Transverse colon (tissue), 4 donors: ENCODE data around the gene NACA. TPM values are rescaled to one million over a fixed set of nuclear protein-coding genes. Genes with fewer than 3 reads are reported as not detected.

Source experiments
- DNase-seq: peaks from one replicate; pipeline ENCODE4 v3.0.0-alpha.2; 2019
- H3K27ac ChIP-seq, 4 donors: fragments of 200-600 bp; sonication (generic); 2 replicates each; pipeline ENCODE4 v1.5.1; 2016 to 2018; ENCODE audit warnings: inconsistent platforms in 4 of 4
- H3K27me3 ChIP-seq: fragments of 200-600 bp; sonication (generic); 2 replicates; pipeline ENCODE4 v1.5.1; 2017; ENCODE audit warnings: inconsistent platforms
- H3K36me3 ChIP-seq, 4 donors: fragments of 200-600 bp; sonication (generic); 2 replicates each; pipeline ENCODE4 v1.5.1; 2017 to 2019; ENCODE audit warnings: inconsistent platforms in 4 of 4
- H3K4me1 ChIP-seq, 4 donors: fragments of 200-600 bp; sonication (generic); 2 replicates each; pipeline ENCODE4 v1.5.1; 2017 to 2020; ENCODE audit warnings: inconsistent platforms in 4 of 4
- H3K4me3 ChIP-seq, 4 donors: fragments of 200-600 bp; sonication (generic); 1 replicate in 1 of 4; 2 replicates in 3 of 4; pipeline versions ENCODE4 v1.5.1 to v1.6.1; 2017 to 2019; ENCODE audit warnings: inconsistent platforms in 4 of 4
- H3K9me3 ChIP-seq, 2 donors: fragments of 200-600 bp; sonication (generic); 2 replicates each; pipeline ENCODE4 v1.5.1; 2017 to 2019; ENCODE audit warnings: inconsistent platforms in 2 of 2
- CTCF ChIP-seq, 5 experiments: fragments of 200-600 bp in 3 of 5; fragments of 450-650 bp in 2 of 5; sonication (generic) in 3 of 5; IDR thresholded peaks; 1 replicate in 2 of 5; 2 replicates in 3 of 5; pipeline ENCODE4 v1.5.1; 2016 to 2017; ENCODE audit warnings: antibody characterized with exemption in 5 of 5, inconsistent platforms in 3 of 5, mild to moderate bottlenecking in 2 of 5, moderate library complexity in 1 of 5
- EP300 ChIP-seq: sonication (generic); formaldehyde crosslinking; IDR thresholded peaks from one replicate; pipeline ENCODE4 v1.6.1; 2017; ENCODE audit warnings: antibody characterized with exemption, low read depth
- POLR2A ChIP-seq: fragments of 450-650 bp; IDR thresholded peaks from one replicate; pipeline ENCODE4 v1.6.1; 2016; ENCODE audit warnings: antibody characterized with exemption, mild to moderate bottlenecking, moderate library complexity
- POLR2AphosphoS5 ChIP-seq, 3 donors: sonication (generic); formaldehyde crosslinking; IDR thresholded peaks; one replicate each; pipeline ENCODE4 v1.6.1; 2016; ENCODE audit warnings: antibody characterized with exemption in 3 of 3
- WGBS, 2 donors: methylation state at CpG; one replicate each; pipeline ENCODE4 v1.1.5; 2018; ENCODE audit warnings: low coverage in 1 of 2; 5-methylcytosine and 5-hydroxymethylcytosine counted together
- in situ Hi-C, 4 donors: fragments of 200-750 bp; cut with MboI; loops; one replicate each; pipeline versions ENCODE4 v1.15.0 to v1.15.1; 2017; ENCODE audit warnings: low sequenced_read_pairs in 3 of 4, low pct_ligation_motif_present in 1 of 4, low pct_unique_long_range_greater_than_20kb in 1 of 4
- intact Hi-C: fragments of 100-400 bp; cut with DNase I; formaldehyde crosslinking; loops from one replicate; pipeline ENCODE4 v1.15.1; 2023; ENCODE audit warnings: low total_unique reads
- total RNA-seq, 4 donors: library from RNA; depleted of rRNA; stranded (reverse); fragments of >200 nt; gene quantifications; one replicate each; pipeline ENCODE4 v1.1.0, GENCODE V29; 2016

NACA gene
- total RNA-seq, 4 donors from 2014 or later = 187 to 1,049 (median 756) TPM

- DNase-seq = no peak
- in situ Hi-C loops = no loop called here
- no peaks in the 10 kb centered on the region for H3K36me3 ChIP-seq
- 50 to 58% methylated on average over 1 to 3 of the region's 3 CpGs for WGBS, 2 donors
- H3K27me3 ChIP-seq = no peaks in the 10 kb centered on the region
- no peaks in the 10 kb centered on the region for H3K9me3 ChIP-seq
- intact Hi-C loops = no loop called here
- TF ChIP-seq POLR2A = no peak
- no peak for TF ChIP-seq EP300
- TF ChIP-seq CTCF (IDR thresholded peaks at IDR 0.05) = no peak
- no peak for TF ChIP-seq POLR2AphosphoS5 (IDR thresholded peaks at IDR 0.05)
- no peak overlapping the region for H3K27ac ChIP-seq
- H3K4me1 ChIP-seq = no peaks in the 10 kb centered on the region
- no peak overlapping the region for H3K4me3 ChIP-seq
These were observed 26.0 kb downstream of the NACA start for GRCh38 chr12:56699020-56699661.

- intact Hi-C loops (no loop called here), in situ Hi-C loops (no loop called here)
- Histone ChIP-seq H3K27ac (no peak overlapping the region), H3K9me3 (no peaks in the 10 kb centered on the region), H3K4me3 (no peak overlapping the region), H3K27me3 (no peaks in the 10 kb centered on the region), H3K4me1 (no peaks in the 10 kb centered on the region), H3K36me3 (no peaks in the 10 kb centered on the region)
- WGBS, 2 donors = 83 to 84% methylated on average over 2 of the region's 2 CpGs
- TF ChIP-seq CTCF (IDR thresholded peaks at IDR 0.05) (no peak), EP300 (no peak), POLR2AphosphoS5 (IDR thresholded peaks at IDR 0.05) (no peak), POLR2A (no peak)
- no peak for DNase-seq
These were observed 29.6 kb downstream of the NACA start for GRCh38 chr12:56695327-56696101.

GRCh38 chr12:56694161-56694560 is 30.9 kb downstream of the NACA start:
- H3K4me3 ChIP-seq = no peak overlapping the region
- TF ChIP-seq POLR2A (no peak), EP300 (no peak), POLR2AphosphoS5 (IDR thresholded peaks at IDR 0.05) (no peak), CTCF (IDR thresholded peaks at IDR 0.05) (no peak)
- 85% methylated on average over 5 of the region's 5 CpGs; no CpG with 5 or more reads in 1 of the 2 donors for WGBS, 2 donors
- intact Hi-C loops = no loop called here
- DNase-seq = no peak
- in situ Hi-C loops = no loop called here
- peaks cover 0 to 6% (median 2%) of the 10 kb centered on the region in 4 donors for H3K4me1 ChIP-seq
- H3K27ac ChIP-seq = no peak overlapping the region
- H3K9me3 ChIP-seq = no peaks in the 10 kb centered on the region
- no peaks in the 10 kb centered on the region for H3K36me3 ChIP-seq
- H3K27me3 ChIP-seq = no peaks in the 10 kb centered on the region

- no peak for TF ChIP-seq EP300
- TF ChIP-seq POLR2A = no peak
- TF ChIP-seq POLR2AphosphoS5 (IDR thresholded peaks at IDR 0.05) = no peak
- TF ChIP-seq CTCF (IDR thresholded peaks at IDR 0.05) = no peak
- Histone ChIP-seq H3K36me3 (no peaks in the 10 kb centered on the region), H3K9me3 (no peaks in the 10 kb centered on the region), H3K4me3 (peak overlapping the region; percentile 31 to 91 (median 73)), H3K27me3 (no peaks in the 10 kb centered on the region), H3K27ac (peak overlapping the region; percentile 100), H3K4me1 (peaks cover 0 to 38% (median 26%) of the 10 kb centered on the region in 4 donors)
- DNase-seq = no peak
- 0 to 7% methylated on average over 6 to 7 of the region's 7 CpGs for WGBS, 2 donors
- in situ Hi-C loops = no loop called here
- intact Hi-C loops = loop anchor here (2.0 kb wide), 1 partner anchor 36 kb away; the partner anchor contains the start of gene NACA
These were observed 36.3 kb downstream of the NACA start for GRCh38 chr12:56688846-56689109.
